SU-DHL-6 (cell line): ENCODE results near the gene HIVEP3.

Source experiments
- H2AFZ ChIP-seq: fragments of 200-600 bp; sonication (generic); 2 replicates; pipeline ENCODE4 v1.6.1; 2014; ENCODE audit warnings: low read depth, mild to moderate bottlenecking, moderate library complexity, mixed read lengths, antibody characterized with exemption, low read length; ENCODE audit not compliant: severe bottlenecking
- H3F3A ChIP-seq: fragments of 200-600 bp; shearing (Covaris generic); 2 replicates; pipeline ENCODE4 v1.6.0; 2016; ENCODE audit warnings: antibody characterized with exemption, mild to moderate bottlenecking; ENCODE audit not compliant: insufficient read depth
- H3K27ac ChIP-seq: fragments of 200-600 bp; sonication (generic); 2 replicates; pipeline ENCODE4 v1.5.1; 2016; ENCODE audit warnings: low read depth, mild to moderate bottlenecking, low read length, moderate library complexity, mixed read lengths
- H3K27me3 ChIP-seq: fragments of 200-600 bp; sonication (generic), shearing (Covaris generic); 2 replicates; pipeline ENCODE4 v1.6.0; 2014; ENCODE audit warnings: mild to moderate bottlenecking, low read length
- H3K36me3 ChIP-seq: fragments of 200-600 bp; sonication (generic); 2 replicates; pipeline ENCODE4 v1.6.1; 2014; ENCODE audit warnings: mild to moderate bottlenecking, low read length, mixed read lengths
- H3K4me2 ChIP-seq: fragments of 300-600, 200-600 bp; shearing (Covaris generic), sonication (generic); 2 replicates; pipeline ENCODE4 v1.6.0; 2014; ENCODE audit warnings: low read length, low read depth, mild to moderate bottlenecking; ENCODE audit not compliant: poor library complexity, severe bottlenecking
- H3K4me3 ChIP-seq: fragments of 200-600 bp; sonication (generic); 2 replicates; pipeline ENCODE4 v1.5.1; 2014; ENCODE audit warnings: antibody characterized with exemption, low read length, mild to moderate bottlenecking, mixed read lengths; ENCODE audit not compliant: insufficient read depth, poor library complexity, severe bottlenecking
- H3K79me2 ChIP-seq: fragments of 200-600 bp; sonication (generic); 2 replicates; pipeline ENCODE4 v1.6.1; 2014; ENCODE audit warnings: mild to moderate bottlenecking, low read length, moderate library complexity; ENCODE audit not compliant: insufficient read depth
- H3K9ac ChIP-seq: fragments of 200-600 bp; sonication (generic); 2 replicates; pipeline ENCODE4 v1.7.0; 2014; ENCODE audit warnings: mild to moderate bottlenecking, low read length
- H3K9me2 ChIP-seq: fragments of 200-600 bp; sonication (generic); replicated peaks from 2 replicates; pipeline ENCODE4 v1.6.1; 2014; ENCODE audit warnings: low read length; ENCODE audit not compliant: insufficient read depth
- H3K9me3 ChIP-seq: fragments of 200-600 bp; sonication (generic); 2 replicates; pipeline ENCODE4 v1.6.1; 2014; ENCODE audit warnings: low read length, mixed read lengths; ENCODE audit not compliant: insufficient read depth
- H4K20me1 ChIP-seq: fragments of 200-600 bp; sonication (generic); 2 replicates; pipeline ENCODE4 v1.6.1; 2014; ENCODE audit warnings: low read depth, mild to moderate bottlenecking, antibody characterized with exemption, low read length, moderate library complexity, mixed read lengths
- EZH2phosphoT487 ChIP-seq: fragments of 200-600 bp; sonication (generic), shearing (Covaris generic); conservative IDR thresholded peaks from 2 replicates; pipeline ENCODE4 v1.6.1; 2018; ENCODE audit warnings: mild to moderate bottlenecking, antibody characterized with exemption, low read length, moderate library complexity, mixed read lengths
- TF ChIP-seq, protein P1 (sequence below): fragments of 200-600 bp; sonication (generic); IDR thresholded peaks from one replicate; pipeline ENCODE4 v1.5.1; 2017; ENCODE audit warnings: antibody characterized with exemption, mild to moderate bottlenecking, low read length, moderate library complexity; ENCODE audit not compliant: insufficient read depth, poor library complexity, severe bottlenecking

Gene HIVEP3

DNA sequence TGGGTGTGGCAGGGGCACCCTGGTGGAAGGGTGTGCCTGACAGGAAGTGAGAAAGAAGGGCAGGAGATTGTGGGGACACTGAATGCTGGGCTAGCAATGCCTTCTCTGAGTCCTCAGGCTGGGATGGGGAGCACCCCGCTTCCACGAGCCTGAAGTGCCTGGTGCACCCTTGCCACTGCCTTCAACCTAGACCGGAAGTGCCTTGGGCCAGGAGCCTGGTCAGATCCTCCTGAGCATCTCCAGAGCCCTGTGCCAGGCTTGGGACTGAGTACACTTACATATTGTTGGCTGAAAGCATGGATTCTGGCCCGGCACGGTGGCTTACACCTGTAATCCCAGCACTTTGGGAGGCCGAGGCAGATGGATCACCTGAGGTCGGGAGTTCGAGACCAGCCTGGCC is 228.4 kb downstream of the HIVEP3 start:
- no peak for TF ChIP-seq EZH2phosphoT487
- TF ChIP-seq, protein P1, sequence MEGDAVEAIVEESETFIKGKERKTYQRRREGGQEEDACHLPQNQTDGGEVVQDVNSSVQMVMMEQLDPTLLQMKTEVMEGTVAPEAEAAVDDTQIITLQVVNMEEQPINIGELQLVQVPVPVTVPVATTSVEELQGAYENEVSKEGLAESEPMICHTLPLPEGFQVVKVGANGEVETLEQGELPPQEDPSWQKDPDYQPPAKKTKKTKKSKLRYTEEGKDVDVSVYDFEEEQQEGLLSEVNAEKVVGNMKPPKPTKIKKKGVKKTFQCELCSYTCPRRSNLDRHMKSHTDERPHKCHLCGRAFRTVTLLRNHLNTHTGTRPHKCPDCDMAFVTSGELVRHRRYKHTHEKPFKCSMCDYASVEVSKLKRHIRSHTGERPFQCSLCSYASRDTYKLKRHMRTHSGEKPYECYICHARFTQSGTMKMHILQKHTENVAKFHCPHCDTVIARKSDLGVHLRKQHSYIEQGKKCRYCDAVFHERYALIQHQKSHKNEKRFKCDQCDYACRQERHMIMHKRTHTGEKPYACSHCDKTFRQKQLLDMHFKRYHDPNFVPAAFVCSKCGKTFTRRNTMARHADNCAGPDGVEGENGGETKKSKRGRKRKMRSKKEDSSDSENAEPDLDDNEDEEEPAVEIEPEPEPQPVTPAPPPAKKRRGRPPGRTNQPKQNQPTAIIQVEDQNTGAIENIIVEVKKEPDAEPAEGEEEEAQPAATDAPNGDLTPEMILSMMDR, result no peak

DNA sequence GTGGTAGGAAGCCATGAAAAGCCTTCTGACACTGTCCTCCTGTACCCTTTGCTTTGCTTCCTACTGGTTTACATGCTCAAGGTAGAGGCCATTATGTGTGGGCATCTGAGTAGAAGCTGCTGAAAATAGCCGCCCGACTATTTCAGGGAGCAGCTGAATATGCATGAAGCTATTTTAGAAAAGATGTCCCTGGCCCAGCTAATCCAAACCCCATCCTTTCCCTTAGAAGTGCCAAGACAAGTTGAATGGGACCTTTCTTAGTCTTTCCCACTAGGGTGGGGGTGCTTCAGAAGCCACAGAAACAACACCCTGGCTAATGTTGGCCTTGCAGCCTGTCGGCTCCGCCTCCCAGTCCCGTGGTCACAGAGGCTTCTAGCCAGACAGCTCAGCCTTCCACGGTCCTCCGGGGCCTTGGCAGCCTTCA is 229.2 kb downstream of the HIVEP3 start:
- Histone ChIP-seq H2AFZ (no peak overlapping the region), H3K9ac (no peak overlapping the region), H3K9me3 (no peaks in the 10 kb centered on the region), H3F3A (no peaks in the 10 kb centered on the region), H3K36me3 (no peaks in the 10 kb centered on the region), H3K27ac (no peak overlapping the region), H4K20me1 (no peaks in the 10 kb centered on the region), H3K4me3 (no peak overlapping the region), H3K79me2 (no peaks in the 10 kb centered on the region), H3K27me3 (no peaks in the 10 kb centered on the region), H3K9me2 (no peaks in the 10 kb centered on the region), H3K4me2 (no peak overlapping the region)
- TF ChIP-seq EZH2phosphoT487, result no peak
- TF ChIP-seq, protein P1, result no peak

More for the DNA sequence above, 228.4 kb downstream of the HIVEP3 start:
- H4K20me1 ChIP-seq, result no peaks in the 10 kb centered on the region
- H3K36me3 ChIP-seq, result no peaks in the 10 kb centered on the region
- H3K9me2 ChIP-seq, result no peaks in the 10 kb centered on the region
- no peak overlapping the region for H3K4me3 ChIP-seq
- H2AFZ ChIP-seq, result no peak overlapping the region
- H3F3A ChIP-seq, result no peaks in the 10 kb centered on the region
- no peaks in the 10 kb centered on the region for H3K27me3 ChIP-seq
- H3K9ac ChIP-seq, result no peak overlapping the region
- no peaks in the 10 kb centered on the region for H3K79me2 ChIP-seq
- H3K27ac ChIP-seq, result no peak overlapping the region
- H3K4me2 ChIP-seq, result no peak overlapping the region
- no peaks in the 10 kb centered on the region for H3K9me3 ChIP-seq

DNA sequence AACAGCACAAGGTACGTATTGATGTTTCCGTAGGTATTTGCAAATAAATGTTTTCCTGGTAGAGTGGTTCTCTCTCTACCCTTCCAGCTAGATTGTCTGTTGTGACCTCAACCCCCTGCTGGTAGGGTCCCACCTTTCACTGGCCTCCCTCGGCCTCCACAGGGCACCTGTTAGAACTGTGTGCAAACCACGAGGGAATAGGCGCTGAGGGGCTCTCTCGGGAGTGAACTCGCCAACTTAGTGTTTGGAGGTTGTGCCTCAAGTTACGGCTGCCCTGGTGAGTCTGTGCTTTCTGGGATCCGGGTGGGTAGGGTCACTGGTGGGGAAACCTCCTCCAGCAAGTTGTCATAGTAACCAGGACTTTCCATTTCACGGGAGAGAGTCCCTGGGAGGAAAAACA is 229.6 kb downstream of the HIVEP3 start:
- Histone ChIP-seq H3K4me2 (no peak overlapping the region), H3K79me2 (no peaks in the 10 kb centered on the region), H3K27me3 (no peaks in the 10 kb centered on the region), H4K20me1 (no peaks in the 10 kb centered on the region), H3K4me3 (no peak overlapping the region), H3K9me3 (no peaks in the 10 kb centered on the region), H3K36me3 (no peaks in the 10 kb centered on the region), H3K9ac (no peak overlapping the region), H3K27ac (no peak overlapping the region), H3K9me2 (no peaks in the 10 kb centered on the region), H3F3A (no peaks in the 10 kb centered on the region), H2AFZ (no peak overlapping the region)
- TF ChIP-seq, protein P1, result no peak
- no peak for TF ChIP-seq EZH2phosphoT487
